T-helper 9 cell (primary cell): ENCODE measurements around the gene ORAI2.
"Not testable (repeated sequence)": the region's sequence is repeated elsewhere in the genome, so short reads cannot be mapped to it uniquely, and the experiment has no call there.

ENCODE experiments used
- DNase-seq: peaks from one replicate; pipeline ENCODE4 v3.0.0-alpha.2; 2020

ORAI2 gene

GRCh38 chr7:102469972-102470825 is 36.8 kb downstream of the ORAI2 start:
- DNase-seq: no peak

DNA sequence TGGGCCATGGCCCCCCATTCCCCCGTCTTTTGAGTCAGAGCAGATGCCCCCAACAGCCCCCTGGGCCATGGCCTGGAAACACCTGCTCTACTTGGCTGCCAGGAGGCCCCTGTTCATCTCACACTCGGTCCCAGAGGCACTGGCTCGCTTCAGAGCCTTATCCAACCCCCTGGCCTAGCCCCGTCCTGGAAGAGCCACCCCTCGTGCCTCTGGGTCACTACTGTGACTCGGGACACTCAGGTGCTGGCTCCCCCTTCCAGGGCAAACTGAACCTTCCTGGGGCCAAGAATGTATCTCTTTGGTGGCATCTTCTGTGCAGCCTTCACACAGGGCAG is 38.4 kb downstream of the ORAI2 start:
- DNase-seq: no peak

GRCh38 chr7:102472126-102473041 is 39.0 kb downstream of the ORAI2 start:
- no peak for DNase-seq

DNA sequence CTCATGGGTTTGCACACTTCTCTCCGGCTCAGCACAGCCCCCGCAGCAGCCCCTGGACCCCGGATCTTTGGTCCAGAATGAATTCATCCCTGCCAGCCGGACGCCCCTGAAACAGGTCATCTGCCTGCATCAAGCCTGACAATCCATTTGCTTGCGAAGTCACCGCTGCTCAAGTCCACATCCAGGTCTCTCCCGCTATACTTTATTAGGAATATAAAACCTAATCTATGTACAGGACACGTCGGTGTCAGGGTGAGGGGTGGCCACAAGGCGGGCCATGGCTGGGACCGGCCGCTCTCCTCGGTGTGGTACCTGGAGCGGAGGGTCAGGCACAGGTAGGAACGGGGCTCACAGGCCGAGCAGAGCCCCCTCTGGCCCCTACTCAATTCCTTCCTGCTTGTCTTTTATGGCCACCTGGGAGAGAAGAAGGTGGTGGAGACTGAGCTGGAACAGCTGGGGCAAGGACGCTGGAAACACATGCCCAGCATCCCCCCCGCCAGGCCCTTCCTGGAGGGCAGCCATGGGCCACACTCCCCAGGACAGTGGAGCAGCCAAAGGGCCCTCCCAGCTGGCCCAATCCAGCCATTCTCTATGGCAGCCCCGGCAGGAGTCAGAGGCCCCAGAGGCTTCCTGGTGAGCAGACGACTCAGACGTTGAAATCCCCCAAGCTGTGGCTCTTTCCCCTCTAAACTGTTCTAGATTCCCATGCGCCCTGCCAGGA is 40.1 kb downstream of the ORAI2 start:
- no peak for DNase-seq

DNA sequence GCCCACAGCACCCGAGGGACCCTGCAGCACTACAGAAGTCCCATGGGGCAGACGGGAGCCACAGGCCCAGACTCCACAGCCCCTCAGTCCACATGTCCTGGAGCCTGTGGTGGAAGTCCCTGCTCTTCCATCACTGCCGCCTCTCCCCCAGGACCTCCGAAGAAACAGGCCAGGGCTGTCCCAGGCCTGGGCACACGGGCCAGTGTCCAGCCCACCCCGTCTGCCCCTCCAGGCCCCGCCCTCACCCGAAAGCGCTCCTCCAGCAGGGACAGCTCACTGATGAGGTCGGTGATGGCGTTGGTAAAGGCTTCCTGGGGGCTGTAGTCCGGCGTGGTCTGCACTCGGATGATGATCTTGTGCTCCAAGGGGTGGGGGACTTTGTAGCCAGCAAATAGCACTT is 40.7 kb downstream of the ORAI2 start:
- DNase-seq: not testable (repeated sequence)

DNA sequence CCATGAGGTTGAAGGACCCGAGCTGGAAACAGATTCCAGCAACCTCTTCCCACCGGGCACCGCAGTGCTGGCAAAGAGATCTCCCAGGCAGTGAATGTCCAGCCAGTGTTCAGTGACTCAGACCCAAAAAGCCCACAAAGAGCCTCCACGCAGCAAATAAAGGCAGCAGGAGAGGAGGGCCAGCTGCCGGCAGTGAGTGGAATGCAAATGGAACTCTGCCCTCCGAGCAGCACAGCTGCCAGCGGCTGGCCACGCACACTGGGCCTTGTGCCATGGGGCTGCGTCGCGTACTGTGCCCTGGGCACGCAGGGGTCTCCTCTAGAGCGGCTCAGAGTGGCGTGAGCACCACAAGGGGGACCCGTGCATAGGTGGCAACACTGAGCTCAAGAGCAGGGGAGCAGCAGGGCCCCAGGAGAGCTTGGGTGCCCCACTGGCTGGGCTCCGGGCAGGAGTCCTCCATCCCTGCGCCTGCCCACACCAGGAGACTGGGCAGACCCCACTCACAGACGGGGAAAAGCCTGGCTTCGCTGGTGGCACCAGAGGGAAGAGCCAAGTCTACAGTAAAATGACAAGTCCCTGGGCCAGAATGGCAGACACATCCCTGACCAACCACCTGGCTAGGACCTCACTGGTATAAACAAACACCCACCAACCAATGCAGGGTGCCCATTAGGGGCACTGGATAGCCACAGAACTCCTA is 41.5 kb downstream of the ORAI2 start:
- not testable (repeated sequence) for DNase-seq

- DNase-seq: peak; percentile 59
Measured at GRCh38 chr7:102478314-102479208, 45.2 kb downstream of the ORAI2 start, which contains the start of gene POLR2J. POLR2J (minus strand) TSS chr7:102478922; CDS start chr7:102478860, 62 bp downstream.

- DNase-seq: not testable (repeated sequence)
Measured at GRCh38 chr7:102479209-102479584, 45.8 kb downstream of the ORAI2 start.

DNA sequence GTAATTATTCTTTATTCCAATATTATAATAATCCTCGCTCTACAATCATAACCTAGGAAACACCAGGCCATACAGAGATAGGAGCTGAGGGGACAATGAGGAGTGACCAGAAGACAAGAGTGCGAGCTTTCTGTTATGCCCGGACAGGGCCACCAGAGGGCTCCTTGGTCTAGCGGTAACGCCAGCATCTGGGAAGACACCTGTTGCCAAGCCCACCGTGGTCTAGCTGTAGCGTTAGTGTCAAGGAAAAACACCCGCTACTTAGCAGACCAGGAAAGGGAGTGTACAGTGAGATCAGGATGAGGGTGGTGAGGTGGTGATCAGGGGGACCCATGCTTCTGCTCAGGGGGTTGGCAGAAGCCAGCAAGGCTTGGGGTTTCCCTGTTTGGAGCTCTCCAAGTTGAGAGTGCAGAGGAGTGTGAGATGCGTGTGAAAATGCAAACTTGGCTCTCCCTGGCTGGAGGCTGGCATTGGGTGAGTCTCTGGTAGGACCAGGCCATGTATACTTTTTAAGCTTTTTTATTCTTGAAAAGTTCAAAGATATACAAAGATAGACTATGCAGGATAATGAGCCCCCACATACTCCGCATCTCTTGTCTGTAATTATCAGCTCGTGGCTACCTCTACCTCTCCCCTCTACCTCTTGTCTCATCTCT is 46.7 kb downstream of the ORAI2 start:
- DNase-seq: not testable (repeated sequence)

DNA sequence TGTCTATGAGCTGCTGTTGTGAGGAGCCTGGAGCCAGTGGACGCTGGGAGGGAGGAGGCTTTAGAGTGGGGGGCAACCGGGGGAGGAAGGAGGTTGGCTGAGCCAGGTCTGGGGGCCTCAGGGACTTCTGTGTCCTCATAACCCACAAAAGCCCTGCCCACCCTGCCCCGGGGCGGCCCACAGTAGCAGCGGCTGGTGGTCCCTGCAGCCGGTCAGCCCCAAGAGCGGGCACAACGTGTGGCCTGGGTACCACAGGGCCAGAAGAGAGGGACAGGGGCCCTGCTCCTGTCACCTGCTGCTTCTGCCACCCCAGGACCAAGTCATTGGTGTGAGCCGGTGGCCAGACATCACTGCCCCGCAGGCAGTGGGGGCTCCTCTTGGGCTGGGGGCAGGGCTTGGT is 48.6 kb downstream of the ORAI2 start:
- not testable (repeated sequence) for DNase-seq

DNA sequence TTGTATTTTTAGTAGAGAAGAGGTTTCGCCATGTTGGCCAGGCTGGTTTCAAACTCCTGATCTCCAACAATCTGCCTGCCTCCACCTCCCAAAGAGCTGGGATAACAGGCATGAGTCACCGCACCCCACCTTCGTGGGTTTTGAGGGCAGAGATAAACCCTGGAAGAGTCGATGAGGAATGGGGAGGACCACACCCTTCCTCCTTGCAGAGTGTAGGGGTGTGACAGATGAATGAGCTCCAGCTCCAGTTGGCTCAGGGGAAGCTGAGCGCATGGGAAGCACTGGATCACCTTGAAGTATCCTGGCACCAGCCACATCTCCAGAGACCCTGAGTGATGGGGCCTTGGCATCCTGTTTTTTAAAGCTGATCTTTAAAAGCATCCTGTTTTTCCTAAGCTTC is 50.9 kb downstream of the ORAI2 start:
- not testable (repeated sequence) for DNase-seq

GRCh38 chr7:102490529-102491075 is 57.2 kb downstream of the ORAI2 start:
- peak; percentile 55 for DNase-seq

DNA sequence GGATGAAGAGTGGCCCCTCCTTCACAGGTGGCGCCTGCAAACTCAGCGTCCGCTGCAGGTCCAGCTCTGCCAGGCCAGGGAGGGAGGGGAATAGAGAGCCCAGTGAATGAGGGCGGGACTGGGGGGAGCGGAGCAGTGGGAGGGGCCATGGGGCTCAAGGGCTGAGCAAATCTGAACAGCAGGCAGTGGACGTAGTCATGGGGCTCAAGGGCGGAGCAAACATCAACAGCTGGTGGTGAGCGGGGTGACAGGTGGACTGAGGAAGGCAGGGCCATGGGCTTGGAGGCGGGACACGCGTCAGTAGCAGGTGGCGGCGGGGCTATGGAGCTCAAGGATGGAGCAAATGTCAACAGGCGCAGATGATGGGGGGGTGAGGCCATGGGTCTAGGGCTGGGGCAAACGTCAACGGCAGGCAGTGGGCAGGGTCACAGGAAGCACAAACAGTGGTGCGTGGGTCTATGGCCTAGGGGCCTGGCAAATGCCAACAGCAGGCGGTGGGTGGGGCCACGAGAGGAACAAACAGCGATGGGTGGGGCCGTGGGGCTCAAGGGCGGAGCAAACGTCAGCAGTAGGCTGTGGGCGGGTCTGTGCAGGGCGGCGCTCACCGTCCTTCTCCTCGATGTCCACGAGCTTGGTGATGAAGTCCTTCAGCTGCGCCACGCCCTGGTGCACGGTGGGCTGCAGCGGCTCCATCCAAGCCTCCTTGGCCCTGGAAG is 60.0 kb downstream of the ORAI2 start:
- DNase-seq: not testable (repeated sequence)

DNA sequence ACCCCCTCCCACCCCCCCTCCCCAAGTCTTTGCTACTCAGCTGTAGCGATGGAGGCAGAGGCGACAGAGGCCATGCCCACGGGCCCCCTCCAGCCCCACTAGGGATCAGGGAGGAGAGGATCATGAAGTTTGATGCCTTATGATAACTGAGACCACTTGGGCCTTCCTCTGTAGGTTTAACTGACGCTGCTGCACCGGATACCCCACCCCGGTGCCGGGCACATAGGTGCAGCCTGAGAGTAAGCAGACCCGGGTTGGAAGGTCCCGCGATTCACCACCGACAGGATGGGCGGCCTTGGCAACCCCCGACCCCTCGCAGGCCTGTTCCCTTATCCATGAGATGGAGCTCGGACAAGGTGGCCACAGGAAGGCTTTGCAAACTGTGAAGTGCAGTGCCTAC is 60.7 kb downstream of the ORAI2 start:
- not testable (repeated sequence) for DNase-seq

- not testable (repeated sequence) for DNase-seq
Measured at GRCh38 chr7:102494473-102495149, 61.2 kb downstream of the ORAI2 start.

- DNase-seq: not testable (repeated sequence)
Measured at GRCh38 chr7:102496861-102497260, 63.5 kb downstream of the ORAI2 start.

DNA sequence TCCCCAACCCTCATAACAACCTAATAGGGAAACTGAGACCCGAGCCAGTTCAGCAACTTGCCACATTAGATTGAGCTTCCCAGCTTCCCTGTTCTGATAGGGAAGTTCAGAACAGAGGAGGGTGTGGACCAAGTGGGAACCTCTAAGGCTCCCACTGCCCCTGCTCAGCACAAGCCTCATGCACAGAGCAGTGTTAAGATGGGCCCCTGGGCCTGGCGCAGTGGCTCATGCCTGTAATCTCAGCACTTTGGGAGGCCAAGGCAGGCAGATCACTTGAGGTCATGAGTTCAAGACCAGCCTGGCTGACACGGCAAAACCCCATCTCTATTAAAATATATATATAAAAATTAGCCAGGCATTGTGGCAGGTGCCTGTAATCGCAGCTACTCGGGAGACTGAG is 63.9 kb downstream of the ORAI2 start:
- DNase-seq: not testable (repeated sequence)

DNA sequence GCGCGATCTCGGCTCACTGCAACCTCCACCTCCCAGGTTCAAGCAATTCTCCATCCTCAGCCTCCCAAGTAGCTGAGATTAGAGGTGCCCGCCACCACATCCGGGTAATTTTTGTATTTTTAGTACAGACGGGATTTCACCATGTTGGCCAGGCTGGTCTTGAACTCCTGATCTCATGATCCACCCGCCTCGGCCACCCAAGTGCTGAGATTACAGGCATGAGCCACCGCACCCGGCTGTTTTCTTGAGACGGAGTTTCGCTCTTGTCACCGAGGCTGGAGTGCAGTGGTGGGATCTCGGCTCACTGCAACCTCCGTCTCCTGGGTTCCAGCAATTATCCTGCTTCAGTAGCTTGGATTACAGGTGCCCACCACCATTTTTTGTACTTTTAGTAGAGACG is 64.9 kb downstream of the ORAI2 start:
- not testable (repeated sequence) for DNase-seq

- DNase-seq: not testable (repeated sequence)
Measured at GRCh38 chr7:102503141-102503540, 69.8 kb downstream of the ORAI2 start.
